ENCODE results near the gene OR2T3.
"Not testable (repeated sequence)": the region's sequence is repeated elsewhere in the genome, so short reads cannot be mapped to it uniquely, and the experiment has no call there.

GRCh38 chr1:248500305-248501035, 27.3 kb downstream of the OR2T3 start:
- TF ChIP-seq CTCF (conservative IDR thresholded peaks at IDR 0.05; ENCODE audit: low read depth, low read length); EZH2 (IDR thresholded peaks at IDR 0.05; ENCODE audit: borderline replicate concordance, low read depth, low read length, poor library complexity, severe bottlenecking): not testable (repeated sequence)
